HG03064 (cell line): Measurements from ENCODE around the gene FMO3.

Source experiments
- ATAC-seq: cut with Tn5 transposase; IDR thresholded peaks from one replicate; pipeline ENCODE4 v1.9.1; 2021; ENCODE audit warnings: low read depth; ENCODE audit not compliant: unreplicated experiment

Gene FMO3

GRCh38 chr1:171090604-171091003 lies at the start of gene FMO3:
TSS of gene FMO3 (plus strand) at chr1:171090905. CDS start at chr1:171092659, 1,754 bp downstream.
- no peak for ATAC-seq

GRCh38 chr1:171048014-171048413 lies 42.7 kb upstream of the FMO3 start:
- ATAC-seq: no peak

GRCh38 chr1:171052977-171053376 lies 37.7 kb upstream of the FMO3 start:
- no peak for ATAC-seq

GRCh38 chr1:171055966-171056643 lies 34.6 kb upstream of the FMO3 start:
- no peak for ATAC-seq

GRCh38 chr1:171061425-171062143 lies 29.1 kb upstream of the FMO3 start:
- ATAC-seq: no peak

- ATAC-seq: no peak
These were observed 27.8 kb upstream of the FMO3 start for GRCh38 chr1:171062902-171063301.

GRCh38 chr1:171075041-171075440 lies 15.7 kb upstream of the FMO3 start:
- ATAC-seq: no peak

GRCh38 chr1:171081314-171081753 lies 9.4 kb upstream of the FMO3 start:
- no peak for ATAC-seq

GRCh38 chr1:171081763-171082201 lies 8.9 kb upstream of the FMO3 start:
- no peak for ATAC-seq

GRCh38 chr1:171082606-171083005 lies 8.1 kb upstream of the FMO3 start:
- ATAC-seq: no peak

GRCh38 chr1:171083222-171083621 lies 7.5 kb upstream of the FMO3 start:
- ATAC-seq: no peak

GRCh38 chr1:171084091-171084490 lies 6.6 kb upstream of the FMO3 start:
- no peak for ATAC-seq

GRCh38 chr1:171084870-171085269 lies 5.8 kb upstream of the FMO3 start:
- no peak for ATAC-seq

- no peak for ATAC-seq
These were observed 2.8 kb upstream of the FMO3 start for GRCh38 chr1:171087896-171088295.

GRCh38 chr1:171103862-171104261 lies 13.2 kb downstream of the FMO3 start:
- ATAC-seq: no peak

GRCh38 chr1:171107262-171107940 lies 16.7 kb downstream of the FMO3 start:
- no peak for ATAC-seq

- no peak for ATAC-seq
These were observed 17.3 kb downstream of the FMO3 start for GRCh38 chr1:171107969-171108368.

GRCh38 chr1:171109966-171110365 lies 19.3 kb downstream of the FMO3 start:
- no peak for ATAC-seq

GRCh38 chr1:171110621-171111326 lies 20.1 kb downstream of the FMO3 start:
- no peak for ATAC-seq

GRCh38 chr1:171112119-171112518 lies 21.4 kb downstream of the FMO3 start:
- ATAC-seq: no peak

- no peak for ATAC-seq
These were observed 22.7 kb downstream of the FMO3 start for GRCh38 chr1:171113382-171113781.
